ENCODE data around the gene MCF2L2.
"Not testable (repeated sequence)": the region's sequence is repeated elsewhere in the genome, so short reads cannot be mapped to it uniquely, and the experiment has no call there.

The MCF2L2 gene

DNA sequence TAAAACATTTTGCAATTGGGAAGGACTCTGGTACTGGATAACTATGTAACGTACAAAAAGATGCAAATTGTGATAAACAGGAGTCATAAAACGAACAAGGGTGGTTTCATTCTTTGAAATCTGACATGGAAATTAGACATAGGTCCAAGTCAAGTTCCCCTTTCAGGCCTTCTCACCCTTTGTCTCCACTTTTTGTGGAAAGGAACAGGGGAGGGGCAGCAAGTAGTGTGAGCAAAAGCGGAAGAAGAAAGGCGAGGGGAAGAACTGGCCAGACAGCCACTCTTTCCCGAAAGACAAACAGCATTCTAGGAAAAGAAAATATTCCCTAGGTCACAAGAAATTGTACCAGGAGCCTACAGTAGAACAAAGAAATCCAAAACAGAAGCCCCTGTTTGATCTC, 52.6 kb downstream of the MCF2L2 start:
- H4K20me1 ChIP-seq = no peaks in the 10 kb centered on the region
- TF ChIP-seq Cebpa-rat (IDR thresholded peaks at IDR 0.05) = no peak
- no peaks in the 10 kb centered on the region for H3K9me3 ChIP-seq (replicated peaks in 1 of 11)
- H3K9ac ChIP-seq = no peak overlapping the region
- H3K4me3 ChIP-seq = no peak overlapping the region
- H3K4me2 ChIP-seq = peak overlapping the region in 5 of 11 experiments; percentile 25 to 67 (median 51); a peak in 9 of 22 replicates
- 0 out of 22 replicates have a peak, but pooled peaks cover 0 to 2% (median 0%) of the 10 kb centered on the region in 11 experiments for H3K27me3 ChIP-seq
- H3K27ac ChIP-seq = peak overlapping the region in 3 of 11 experiments; percentile 14 to 44 (median 33); a peak in 6 of 22 replicates
- peaks cover 0 to 75% (median 34%) of the 10 kb centered on the region in 10 experiments; a peak in 17 of 20 replicates for H3K4me1 ChIP-seq
- 0 out of 22 replicates have a peak, but pooled peaks cover 0 to 10% (median 0%) of the 10 kb centered on the region in 11 experiments for H3K36me3 ChIP-seq

DNA sequence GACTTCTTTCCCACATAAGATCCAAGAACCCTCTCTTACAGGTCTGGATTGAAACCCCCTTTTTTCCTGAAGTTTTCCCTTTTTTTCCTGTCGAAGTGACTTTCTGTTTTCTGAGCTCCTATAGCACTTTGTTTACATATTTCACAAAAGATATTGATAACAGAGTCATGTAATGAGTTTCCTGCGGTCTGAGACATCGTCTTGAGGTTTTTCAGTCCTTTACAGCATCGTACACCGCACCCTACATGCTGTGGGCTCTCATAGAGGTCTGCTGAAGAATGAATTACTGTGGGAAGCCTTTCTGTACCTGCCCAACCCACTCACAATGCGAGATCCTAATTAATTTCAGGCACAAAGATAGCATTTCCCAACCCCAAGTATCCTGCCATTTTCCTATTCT, 53.1 kb downstream of the MCF2L2 start:
- Histone ChIP-seq H3K4me1 (peaks cover 0 to 75% (median 31%) of the 10 kb centered on the region in 10 experiments; a peak in 16 of 20 replicates), H3K4me3 (no peak overlapping the region), H4K20me1 (no peaks in the 10 kb centered on the region), H3K9ac (no peak overlapping the region), H3K27me3 (0 out of 22 replicates have a peak, but pooled peaks cover 0 to 2% (median 0%) of the 10 kb centered on the region in 11 experiments), H3K36me3 (0 out of 22 replicates have a peak, but pooled peaks cover 0 to 10% (median 0%) of the 10 kb centered on the region in 11 experiments), H3K4me2 (peak overlapping the region in 5 of 11 experiments; percentile 25 to 67 (median 51); a peak in 9 of 22 replicates), H3K9me3 (replicated peaks in 1 of 11) (no peaks in the 10 kb centered on the region), H3K27ac (peak overlapping the region in 3 of 11 experiments; percentile 14 to 44 (median 33); a peak in 4 of 22 replicates)
- TF ChIP-seq Cebpa-rat (IDR thresholded peaks at IDR 0.05) = no peak

GRCh38 chr3:183372911-183373310, 55.5 kb downstream of the MCF2L2 start:
- H3K27ac ChIP-seq = no peak overlapping the region

DNA sequence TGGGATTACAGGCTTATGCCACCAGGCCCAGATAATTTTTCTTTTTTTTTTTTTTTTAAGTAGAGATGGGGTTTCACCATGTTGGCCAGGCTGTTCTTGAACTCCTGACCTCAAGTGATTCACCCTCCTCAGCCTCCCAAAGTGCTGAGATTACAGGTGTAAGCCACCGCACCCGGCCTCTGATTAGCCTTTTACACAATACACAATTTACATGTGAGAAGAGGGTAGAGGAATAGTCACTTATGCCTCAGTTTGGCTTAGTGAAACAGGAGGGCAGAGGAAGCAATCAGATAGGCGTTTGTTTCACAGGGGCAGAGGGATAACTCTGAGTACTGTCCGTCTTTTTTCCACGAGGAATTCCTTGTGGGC, 56.8 kb downstream of the MCF2L2 start:
- not testable (repeated sequence) for H3K9me3 ChIP-seq (replicated peaks in 1 of 11); H3K36me3 ChIP-seq; H3K9ac ChIP-seq; H3K27me3 ChIP-seq; H3K4me3 ChIP-seq; H4K20me1 ChIP-seq
- Histone ChIP-seq H3K4me2 (peak overlapping the region in 4 of 11 experiments; percentile 59 to 81 (median 76); a peak in 5 of 22 replicates), H3K4me1 (peaks cover 0 to 75% (median 18%) of the 10 kb centered on the region in 10 experiments; a peak in 10 of 20 replicates), H3K27ac (peak overlapping the region in 3 of 11 experiments; percentile 66 to 77 (median 69); a peak in 5 of 22 replicates)

More at GRCh38 chr3:183372911-183373310, 55.5 kb downstream of the MCF2L2 start:
- Histone ChIP-seq H3K9ac (no peak overlapping the region), H3K36me3 (0 out of 22 replicates have a peak, but pooled peaks cover 0 to 3% (median 0%) of the 10 kb centered on the region in 11 experiments), H3K4me2 (peak overlapping the region in 1 of 11 experiments; percentile 81; a peak in 1 of 22 replicates), H3K27me3 (0 out of 22 replicates have a peak, but pooled peaks cover 0 to 2% (median 0%) of the 10 kb centered on the region in 11 experiments), H3K4me1 (peaks cover 0 to 79% (median 21%) of the 10 kb centered on the region in 10 experiments; a peak in 10 of 20 replicates), H3K4me3 (no peak overlapping the region), H4K20me1 (no peaks in the 10 kb centered on the region), H3K9me3 (replicated peaks in 1 of 11) (peaks cover 0 to 4% (median 0%) of the 10 kb centered on the region in 11 experiments; a peak in 1 of 22 replicates)
- no peak for TF ChIP-seq Cebpa-rat (IDR thresholded peaks at IDR 0.05)

DNA sequence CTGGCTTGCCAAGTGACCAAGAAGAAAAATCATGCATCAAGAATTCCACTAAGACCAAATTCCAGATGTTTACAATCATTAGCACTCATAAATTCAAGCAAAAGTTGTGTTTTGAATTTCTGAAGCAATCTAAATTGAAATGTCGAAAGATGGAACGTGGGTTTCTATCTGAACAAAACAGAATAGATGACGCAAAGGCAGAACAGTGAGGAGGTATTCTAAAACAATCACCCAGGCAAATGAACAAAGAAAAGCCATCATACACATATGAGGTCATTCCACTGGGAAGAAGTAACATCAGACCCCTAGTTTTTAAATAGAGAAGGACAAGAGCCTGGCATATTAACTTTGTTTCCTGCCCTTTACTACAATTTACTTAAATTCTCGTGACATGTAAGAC, 58.0 kb downstream of the MCF2L2 start:
- 0 out of 22 replicates have a peak, but pooled peaks cover 0 to 2% (median 0%) of the 10 kb centered on the region in 11 experiments for H3K27me3 ChIP-seq
- H3K9me3 ChIP-seq (replicated peaks in 1 of 11) = peaks cover 0 to 4% (median 0%) of the 10 kb centered on the region in 11 experiments; a peak in 1 of 22 replicates
- H3K27ac ChIP-seq = peak overlapping the region in 5 of 11 experiments; percentile 13 to 77 (median 66); a peak in 10 of 22 replicates
- H3K4me2 ChIP-seq = peak overlapping the region in 5 of 11 experiments; percentile 34 to 81 (median 74); a peak in 10 of 22 replicates
- H4K20me1 ChIP-seq = no peaks in the 10 kb centered on the region
- H3K36me3 ChIP-seq = no peaks in the 10 kb centered on the region
- H3K9ac ChIP-seq = peak overlapping the region in 2 of 11 experiments; percentile 32 to 41; a peak in 2 of 22 replicates
- peaks cover 0 to 67% (median 14%) of the 10 kb centered on the region in 10 experiments; a peak in 10 of 20 replicates for H3K4me1 ChIP-seq
- TF ChIP-seq Cebpa-rat (IDR thresholded peaks at IDR 0.05) = no peak
- no peak overlapping the region for H3K4me3 ChIP-seq

DNA sequence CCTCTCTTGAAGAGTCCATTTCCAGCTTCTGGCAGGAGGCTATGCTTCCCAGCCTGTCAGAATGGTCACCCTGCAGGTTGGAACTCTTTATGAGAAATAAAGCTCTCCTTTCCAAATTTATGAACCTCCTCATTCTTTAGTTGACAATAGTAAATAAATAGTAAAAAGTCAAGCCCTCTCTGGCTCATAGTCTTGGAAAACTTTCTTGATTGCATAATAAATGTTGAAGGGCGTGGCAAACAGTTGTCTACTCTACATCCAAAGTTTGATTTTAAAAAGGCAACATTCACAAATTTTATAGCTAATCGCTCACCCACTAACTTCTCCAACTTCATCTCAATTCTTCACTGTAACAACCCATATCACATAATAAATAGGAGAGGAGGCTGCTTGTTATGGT, 58.8 kb downstream of the MCF2L2 start:
- TF ChIP-seq Cebpa-rat (IDR thresholded peaks at IDR 0.05) = no peak
- Histone ChIP-seq H3K36me3 (no peaks in the 10 kb centered on the region), H3K4me1 (peaks cover 0 to 63% (median 12%) of the 10 kb centered on the region in 10 experiments; a peak in 10 of 20 replicates), H3K4me3 (no peak overlapping the region), H3K9me3 (replicated peaks in 1 of 11) (peaks cover 0 to 4% (median 0%) of the 10 kb centered on the region in 11 experiments; a peak in 1 of 22 replicates), H3K9ac (peak overlapping the region in 1 of 11 experiments; percentile 32; a peak in 1 of 22 replicates), H3K27me3 (no peaks in the 10 kb centered on the region), H3K27ac (peak overlapping the region in 5 of 11 experiments; percentile 13 to 77 (median 66); a peak in 8 of 22 replicates), H4K20me1 (no peaks in the 10 kb centered on the region), H3K4me2 (peak overlapping the region in 5 of 11 experiments; percentile 33 to 81 (median 74); a peak in 10 of 22 replicates)

DNA sequence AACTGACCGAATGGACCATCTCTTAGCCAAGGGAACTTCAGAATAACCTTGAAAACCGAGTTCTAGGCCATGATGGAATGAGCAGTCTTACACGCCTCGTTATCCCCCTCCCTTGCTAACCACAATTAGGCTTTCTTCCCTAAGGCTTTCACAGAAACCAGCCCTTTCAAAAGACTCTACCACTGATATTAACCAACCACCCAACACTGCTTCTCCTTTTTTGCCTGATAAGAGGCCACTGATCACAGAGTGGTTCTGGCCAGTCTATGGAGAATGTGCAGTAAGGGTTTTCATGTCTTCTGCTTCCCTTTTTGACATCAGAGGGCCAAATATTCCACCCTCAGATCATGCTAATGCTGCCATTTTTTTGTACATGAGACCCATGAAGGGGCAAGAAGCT, 59.3 kb downstream of the MCF2L2 start:
- peaks cover 0 to 4% (median 0%) of the 10 kb centered on the region in 11 experiments; a peak in 1 of 22 replicates for H3K9me3 ChIP-seq (replicated peaks in 1 of 11)
- H3K9ac ChIP-seq = peak overlapping the region in 1 of 11 experiments; percentile 32; a peak in 2 of 22 replicates
- peaks cover 0 to 63% (median 12%) of the 10 kb centered on the region in 10 experiments; a peak in 10 of 20 replicates for H3K4me1 ChIP-seq
- no peaks in the 10 kb centered on the region for H3K36me3 ChIP-seq
- peak overlapping the region in 5 of 11 experiments; percentile 33 to 81 (median 74); a peak in 9 of 22 replicates for H3K4me2 ChIP-seq
- TF ChIP-seq Cebpa-rat (IDR thresholded peaks at IDR 0.05) = peak in 3 of 11 experiments; percentile 11 to 60 (median 33); a peak in 2 of 22 replicates
- no peaks in the 10 kb centered on the region for H3K27me3 ChIP-seq
- H3K27ac ChIP-seq = peak overlapping the region in 5 of 11 experiments; percentile 18 to 77 (median 66); a peak in 9 of 22 replicates
- no peaks in the 10 kb centered on the region for H4K20me1 ChIP-seq
- H3K4me3 ChIP-seq = no peak overlapping the region

- H3K27me3 ChIP-seq = no peaks in the 10 kb centered on the region
- no peak for TF ChIP-seq Cebpa-rat (IDR thresholded peaks at IDR 0.05)
- peaks cover 0 to 3% (median 0%) of the 10 kb centered on the region in 11 experiments; a peak in 1 of 22 replicates for H3K9me3 ChIP-seq (replicated peaks in 1 of 11)
- H3K27ac ChIP-seq = no peak overlapping the region
- no peaks in the 10 kb centered on the region; a peak in 1 of 22 replicates for H3K36me3 ChIP-seq
- no peak overlapping the region for H3K4me2 ChIP-seq
- no peak overlapping the region for H3K9ac ChIP-seq
- H3K4me1 ChIP-seq = peaks cover 0 to 11% (median 0%) of the 10 kb centered on the region in 10 experiments; a peak in 3 of 20 replicates
- H3K4me3 ChIP-seq = no peak overlapping the region
- H4K20me1 ChIP-seq = no peaks in the 10 kb centered on the region
Observed at GRCh38 chr3:183360971-183361624, 67.3 kb downstream of the MCF2L2 start.

All from BLaER1 treated with 17β-estradiol and CSF1 and Interleukin-3, amounts not matched to agents 10 nM and 100 nM (cell line).